Small intestine (tissue), 7 donors: ENCODE results near the gene FNIP1. TPM values are rescaled to one million over a fixed set of nuclear protein-coding genes. Genes with fewer than 3 reads are reported as not detected.

ENCODE experiments used
- DNase-seq, 2 donors: peaks; one replicate each; pipeline versions ENCODE4 v3.0.0 to v3.0.0-alpha.2; 2013
- FAIRE-seq: peaks from 2 replicates; lab custom pipeline; 2012; peaks lifted over from hg19 to GRCh38; lab: Jason Lieb, UNC
- H3K27ac ChIP-seq, 3 donors: one replicate each; pipeline ENCODE4 v1.5.1; 2013; ENCODE audit warnings: low read length in 2 of 3, mild to moderate bottlenecking in 2 of 3, control low read depth in 1 of 3, inconsistent platforms in 1 of 3, low read depth in 1 of 3, moderate library complexity in 1 of 3
- H3K27me3 ChIP-seq, 3 donors: one replicate each; pipeline ENCODE4 v1.6.1; 2013; ENCODE audit warnings: low read length in 3 of 3, inconsistent platforms in 1 of 3; ENCODE audit not compliant: control insufficient read depth in 3 of 3, insufficient read depth in 3 of 3
- H3K36me3 ChIP-seq, 3 donors: one replicate each; pipeline ENCODE4 v1.6.1; 2013; ENCODE audit warnings: low read length in 3 of 3, inconsistent platforms in 1 of 3, low read depth in 1 of 3, mild to moderate bottlenecking in 1 of 3, moderate library complexity in 1 of 3; ENCODE audit not compliant: control insufficient read depth in 3 of 3, insufficient read depth in 2 of 3
- H3K4me1 ChIP-seq, 3 donors: one replicate each; pipeline ENCODE4 v1.6.1; 2013; ENCODE audit warnings: low read length in 2 of 3, inconsistent platforms in 1 of 3, low read depth in 1 of 3, mild to moderate bottlenecking in 1 of 3, moderate library complexity in 1 of 3; ENCODE audit not compliant: control insufficient read depth in 3 of 3, insufficient read depth in 2 of 3
- H3K4me3 ChIP-seq, 3 donors: one replicate each; pipeline ENCODE4 v1.5.1; 2013; ENCODE audit warnings: low read length in 3 of 3, control low read depth in 1 of 3, inconsistent platforms in 1 of 3, low read depth in 1 of 3, mild to moderate bottlenecking in 1 of 3, moderate library complexity in 1 of 3
- H3K9me3 ChIP-seq, 2 donors: one replicate each; pipeline ENCODE4 v1.6.1; 2013; ENCODE audit warnings: low read depth in 1 of 2, low read length in 1 of 2; ENCODE audit not compliant: control insufficient read depth in 2 of 2, insufficient read depth in 1 of 2
- WGBS, 3 donors: extraction: QIAGEN DNeasy Blood & Tissue Kit; methylation state at CpG; one replicate each; pipeline ENCODE4 v1.1.7; 2013; 5-methylcytosine and 5-hydroxymethylcytosine counted together
- polyA plus RNA-seq, 4 donors: library from polyadenylated mRNA; stranded (reverse) in 3 of 4; unstranded in 1 of 4; fragments of 200-250 nt in 3 of 4; fragments of 120-200 nt in 1 of 4; gene quantifications; one replicate each; pipeline versions ENCODE4 v1.2.1 to v1.2.3, GENCODE V29; 2013
- donor health status: healthy with polysubstance abuse.
- donor health status: control.
- donor health status: control.
- donor health status: Bipolar disorder and iron deficiency.
- donor health status: healthy.

The FNIP1 gene
- polyA plus RNA-seq, 4 donors = 4.7 to 21.9 (median 5.7) TPM

DNA sequence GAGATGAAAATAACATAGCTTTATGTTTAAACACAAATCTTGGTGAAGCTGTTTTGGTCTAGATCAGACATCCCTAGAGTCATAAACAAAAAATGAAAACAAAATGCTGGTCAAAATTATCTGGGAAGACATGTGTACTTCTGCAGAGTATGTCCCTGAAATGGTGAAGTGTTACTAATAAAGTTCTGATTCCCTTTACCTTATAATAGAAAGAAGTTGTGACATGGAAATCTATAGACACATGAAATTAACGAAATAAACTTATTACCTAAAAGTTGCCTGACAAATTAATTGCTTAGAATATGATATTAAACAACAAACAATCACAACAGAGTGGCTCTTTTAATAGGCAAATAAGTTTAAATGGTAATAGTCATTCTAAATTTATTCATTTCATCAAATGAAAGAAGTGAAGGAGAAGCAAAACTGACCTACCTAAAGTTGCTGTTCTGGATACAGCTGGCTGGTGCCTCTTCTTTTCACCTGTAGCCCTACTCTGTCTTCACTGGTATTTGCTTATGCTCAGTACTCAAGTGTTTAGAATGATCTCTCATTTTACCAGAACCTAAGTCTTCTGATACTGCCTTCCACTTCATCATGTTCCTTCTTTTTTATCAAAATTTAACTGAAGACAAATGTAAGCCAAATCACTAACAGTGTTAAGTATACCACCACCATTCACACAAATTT is 38.8 kb downstream of the FNIP1 start:
- H3K36me3 ChIP-seq = peaks cover 0 to 3% (median 2%) of the 10 kb centered on the region in 3 donors
- 95 to 98% (median 95%) methylated on average over 1 of the region's 1 CpG for WGBS, 3 donors
- H3K9me3 ChIP-seq = no peaks in the 10 kb centered on the region
- no peak for FAIRE-seq
- no peaks in the 10 kb centered on the region for H3K27me3 ChIP-seq
- H3K4me3 ChIP-seq = no peak overlapping the region
- no peak for DNase-seq
- H3K27ac ChIP-seq = no peak overlapping the region
- peaks cover 0 to 7% (median 4%) of the 10 kb centered on the region in 3 donors for H3K4me1 ChIP-seq

DNA sequence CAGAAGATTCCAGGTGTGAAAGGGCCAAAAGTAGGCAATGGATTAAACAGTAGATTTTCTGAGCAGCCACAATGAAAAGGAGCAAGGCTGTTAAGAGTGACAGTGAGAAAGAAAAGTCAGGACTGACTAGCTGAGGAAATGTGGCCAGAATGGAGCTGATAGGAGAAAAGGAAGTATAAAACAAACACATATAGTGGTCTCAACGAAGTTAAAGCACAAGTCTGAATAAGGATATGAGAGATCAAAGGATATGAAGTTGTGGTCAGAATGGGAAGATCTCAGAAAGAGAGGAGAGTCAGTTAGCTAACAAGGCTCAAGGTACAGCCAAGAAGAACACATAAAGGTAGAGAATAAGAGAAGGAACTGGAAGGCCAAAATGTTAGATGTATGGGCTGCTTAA is 39.9 kb downstream of the FNIP1 start:
- Histone ChIP-seq H3K4me3 (no peak overlapping the region), H3K9me3 (no peaks in the 10 kb centered on the region), H3K36me3 (peaks cover 0 to 3% (median 2%) of the 10 kb centered on the region in 3 donors), H3K27me3 (no peaks in the 10 kb centered on the region), H3K4me1 (peaks cover 0 to 7% (median 4%) of the 10 kb centered on the region in 3 donors), H3K27ac (no peak overlapping the region)
- WGBS, 3 donors = 26 to 51% (median 35%) methylated on average over 1 of the region's 1 CpG
- DNase-seq = no peak
- no peak for FAIRE-seq

DNA sequence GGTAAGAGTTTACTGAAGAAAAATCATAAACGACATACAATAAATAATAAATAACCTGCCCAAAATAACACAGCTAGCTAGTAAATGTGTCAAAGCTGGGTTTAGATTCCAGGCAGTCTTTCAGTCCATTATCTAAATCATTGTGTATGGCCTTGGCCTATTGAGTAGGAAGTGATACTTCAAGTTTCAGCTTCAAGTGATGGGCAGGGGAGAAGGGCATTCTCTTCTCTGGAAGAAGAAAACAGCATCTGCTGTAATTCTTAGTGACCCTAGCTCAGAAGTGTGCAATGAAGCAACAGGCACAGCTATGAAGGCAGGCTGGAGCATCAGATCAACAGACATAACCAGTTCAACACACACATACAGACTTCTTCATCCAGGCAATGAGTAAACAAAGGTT is 42.5 kb downstream of the FNIP1 start:
- no peak for FAIRE-seq
- DNase-seq = no peak
- Histone ChIP-seq H3K27ac (no peak overlapping the region), H3K9me3 (no peaks in the 10 kb centered on the region), H3K4me1 (peaks cover 0 to 7% (median 4%) of the 10 kb centered on the region in 3 donors), H3K27me3 (no peaks in the 10 kb centered on the region), H3K4me3 (no peak overlapping the region), H3K36me3 (peaks cover 0 to 3% (median 2%) of the 10 kb centered on the region in 3 donors)
- WGBS, 3 donors = 64 to 72% (median 68%) methylated on average over 1 of the region's 1 CpG

DNA sequence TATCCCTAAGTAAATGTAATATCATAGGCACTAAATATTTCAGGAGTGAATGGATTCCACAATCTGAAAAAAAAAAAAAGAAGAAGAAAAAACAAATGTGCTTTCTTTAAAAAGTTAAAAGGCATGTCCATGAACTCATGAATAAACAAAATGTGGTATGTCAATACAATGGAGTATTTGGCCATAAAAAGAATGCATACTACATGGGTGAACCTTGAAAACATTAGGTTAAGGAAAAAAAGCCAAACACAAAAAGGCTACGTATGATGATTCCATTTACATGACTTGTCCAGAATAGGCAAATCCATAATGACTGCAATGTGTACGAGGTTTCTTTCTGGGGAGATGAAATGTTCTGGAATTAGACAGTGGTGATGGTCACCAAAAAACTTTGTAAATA is 45.3 kb downstream of the FNIP1 start:
- H3K27ac ChIP-seq = no peak overlapping the region
- no peak for FAIRE-seq
- 89 to 100% (median 97%) methylated on average over 2 of the region's 2 CpGs for WGBS, 3 donors

DNA sequence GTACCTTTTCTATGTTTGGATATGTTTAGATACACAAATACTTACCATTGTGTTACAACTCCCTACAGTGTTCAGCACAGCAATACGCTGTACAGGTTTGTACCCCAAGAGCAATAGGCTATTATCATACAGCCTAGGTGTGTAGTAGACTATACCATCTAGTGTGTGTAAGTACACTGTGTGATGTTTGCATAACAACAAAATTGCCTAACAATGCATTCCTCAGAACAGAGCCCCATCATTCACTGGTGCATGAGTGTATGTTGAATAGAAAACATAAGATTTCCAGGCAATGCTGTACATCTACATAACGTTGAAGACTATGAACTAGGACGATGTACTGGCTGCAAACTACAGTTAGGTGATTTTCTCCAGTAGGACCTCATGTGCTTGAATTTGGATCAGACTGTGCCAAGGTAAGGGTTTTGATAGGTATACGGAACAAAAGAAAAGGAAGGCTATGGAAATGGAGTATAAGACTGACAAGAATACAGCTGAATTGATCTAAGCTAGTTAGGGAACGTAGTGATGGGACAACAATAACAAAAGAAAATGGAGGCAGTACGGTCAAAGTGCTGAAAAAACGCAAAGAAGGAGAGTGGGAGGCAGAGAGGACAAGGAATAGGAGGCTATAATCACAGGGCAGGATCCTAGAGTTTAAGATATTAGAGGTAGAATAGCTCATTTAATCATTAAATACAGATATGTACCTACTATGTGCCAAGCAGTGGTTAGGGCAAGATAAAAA is 46.9 kb downstream of the FNIP1 start:
- 96 to 99% (median 97%) methylated on average over 7 of the region's 7 CpGs for WGBS, 3 donors
- Histone ChIP-seq H3K27ac (no peak overlapping the region), H3K4me1 (no peaks in the 10 kb centered on the region), H3K9me3 (no peaks in the 10 kb centered on the region), H3K36me3 (peaks cover 0 to 3% (median 1%) of the 10 kb centered on the region in 3 donors), H3K27me3 (no peaks in the 10 kb centered on the region), H3K4me3 (no peak overlapping the region)
- DNase-seq = no peak
- FAIRE-seq = no peak

More for the DNA sequence above, 45.3 kb downstream of the FNIP1 start:
- no peak for DNase-seq
- Histone ChIP-seq H3K4me1 (no peaks in the 10 kb centered on the region), H3K9me3 (no peaks in the 10 kb centered on the region), H3K36me3 (peaks cover 0 to 3% (median 2%) of the 10 kb centered on the region in 3 donors), H3K27me3 (no peaks in the 10 kb centered on the region), H3K4me3 (no peak overlapping the region)

DNA sequence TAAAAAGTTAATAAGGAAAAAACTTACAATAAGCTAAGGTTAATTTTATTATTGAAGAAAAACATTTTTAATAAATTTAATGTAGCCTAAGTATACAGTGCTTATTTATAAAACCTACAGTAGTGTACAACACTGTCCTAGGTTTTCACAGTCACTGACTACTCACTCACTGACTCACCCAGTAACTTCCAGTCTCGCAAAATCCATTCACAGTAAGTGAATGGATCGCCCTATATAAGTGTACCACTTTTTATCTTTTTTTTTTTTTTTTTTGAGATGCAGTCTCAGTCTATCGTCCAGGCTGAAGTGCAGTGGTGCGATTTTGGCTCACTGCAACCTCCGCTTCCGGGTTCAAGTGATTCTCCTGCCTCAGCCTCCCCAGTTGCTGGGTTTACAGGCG is 47.7 kb downstream of the FNIP1 start:
- FAIRE-seq (no peak), DNase-seq (no peak)
- no peaks in the 10 kb centered on the region for H3K9me3 ChIP-seq
- no peak overlapping the region for H3K27ac ChIP-seq
- H3K27me3 ChIP-seq = no peaks in the 10 kb centered on the region
- H3K4me3 ChIP-seq = no peak overlapping the region
- H3K4me1 ChIP-seq = no peaks in the 10 kb centered on the region
- 96 to 99% (median 97%) methylated on average over 7 of the region's 7 CpGs for WGBS, 3 donors
- H3K36me3 ChIP-seq = peaks cover 1 to 3% (median 2%) of the 10 kb centered on the region in 3 donors

DNA sequence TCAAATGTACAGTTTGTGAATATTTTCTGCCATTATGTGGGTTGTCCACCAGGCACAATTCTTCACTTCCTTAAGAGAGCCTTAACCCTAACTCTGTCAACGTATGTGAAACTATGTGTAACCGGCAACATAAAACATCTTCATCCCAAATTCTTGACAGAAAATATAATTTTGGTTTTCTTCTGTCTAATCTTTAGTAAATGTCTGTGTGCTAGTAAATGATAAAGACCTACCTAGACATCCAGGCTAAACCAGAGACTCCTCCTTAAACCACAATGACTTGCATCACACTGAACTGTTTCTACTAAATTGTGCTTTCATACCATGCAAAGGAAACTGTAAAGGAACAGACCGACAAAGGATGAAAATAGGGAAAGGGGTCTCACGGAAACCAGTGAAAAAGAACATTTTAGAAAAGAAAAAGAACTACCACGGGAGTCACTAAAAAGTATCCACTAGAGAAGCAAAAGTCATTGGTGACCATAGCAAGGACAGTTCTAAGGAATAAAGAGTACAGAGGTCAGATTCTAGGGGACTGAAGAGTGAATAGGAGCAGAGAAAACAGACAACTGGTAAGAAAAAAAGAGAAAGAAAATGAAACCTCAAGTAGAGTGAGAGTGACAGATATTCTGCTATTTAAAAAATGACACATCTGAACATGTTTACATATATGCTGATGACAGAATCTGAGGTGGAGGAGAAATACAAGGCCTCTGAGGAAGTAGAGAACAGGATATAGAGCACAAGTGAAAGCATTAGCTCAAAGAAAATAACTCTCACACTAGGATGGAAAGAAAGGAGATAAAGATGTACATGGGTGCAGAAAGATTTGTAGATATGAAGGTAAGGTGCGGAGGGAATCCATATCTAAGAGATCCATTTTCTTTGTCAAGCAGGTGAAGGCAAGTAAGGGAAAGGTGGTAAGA is 49.4 kb downstream of the FNIP1 start:
- FAIRE-seq (no peak), DNase-seq (peak in 1 of 2 donors; percentile 11)
- WGBS, 3 donors = 76 to 92% (median 80%) methylated on average over 6 of the region's 6 CpGs
- Histone ChIP-seq H3K4me3 (no peak overlapping the region), H3K4me1 (no peaks in the 10 kb centered on the region), H3K36me3 (peaks cover 0 to 9% (median 2%) of the 10 kb centered on the region in 3 donors), H3K27ac (no peak overlapping the region), H3K27me3 (no peaks in the 10 kb centered on the region), H3K9me3 (no peaks in the 10 kb centered on the region)

DNA sequence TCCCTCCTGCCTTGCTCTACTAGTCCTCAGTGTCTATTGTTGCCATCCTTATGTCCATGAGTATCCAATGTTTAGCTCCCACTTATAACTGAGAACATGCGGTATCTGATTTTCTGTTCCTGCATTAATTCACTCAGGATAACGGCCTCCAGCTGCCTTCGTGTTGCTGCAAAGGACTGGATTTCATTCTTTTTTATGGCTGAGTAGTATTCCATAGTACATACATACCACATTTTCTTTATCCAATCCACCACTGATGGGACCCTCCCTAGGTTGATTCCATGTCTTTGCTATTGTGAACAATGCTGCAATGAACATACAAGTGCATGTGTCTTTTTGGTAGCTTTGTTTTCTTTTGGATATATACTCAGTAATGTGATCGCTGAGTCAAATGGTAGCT is 50.4 kb downstream of the FNIP1 start:
- no peak overlapping the region for H3K4me3 ChIP-seq
- FAIRE-seq = no peak
- no peaks in the 10 kb centered on the region for H3K9me3 ChIP-seq
- H3K27me3 ChIP-seq = no peaks in the 10 kb centered on the region
- no peak overlapping the region for H3K27ac ChIP-seq
- H3K36me3 ChIP-seq = peaks cover 2 to 11% (median 6%) of the 10 kb centered on the region in 3 donors
- no peaks in the 10 kb centered on the region for H3K4me1 ChIP-seq
- WGBS, 3 donors = 97 to 99% (median 99%) methylated on average over 4 of the region's 4 CpGs
- no peak for DNase-seq
